Measurements from ENCODE around the gene WDFY2.

DNA sequence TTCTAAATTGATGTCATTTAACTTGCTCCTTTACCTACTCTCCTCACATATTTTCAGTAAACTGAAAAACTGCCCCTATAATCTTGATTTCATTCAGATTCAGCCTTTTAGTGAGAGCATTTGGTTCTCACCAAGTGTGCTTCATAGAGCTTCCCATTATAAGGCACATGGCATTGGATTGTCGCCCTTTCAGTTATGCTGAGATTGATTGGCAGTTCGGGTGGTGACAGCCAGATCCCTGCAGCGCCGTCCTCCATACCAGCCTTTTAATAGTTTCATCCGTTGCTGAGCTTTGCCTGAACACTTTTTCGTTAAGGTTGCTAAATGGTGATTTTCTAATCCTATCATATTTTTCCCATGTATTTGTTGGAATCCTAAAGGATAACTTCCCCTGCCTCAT is 139.3 kb downstream of the WDFY2 start:
- TF ChIP-seq CTCF (IDR thresholded peaks at IDR 0.05) (no peak), POLR2A (IDR thresholded peaks at IDR 0.05) (no peak)
